GM12873 (cell line): ENCODE measurements around the gene ARMC7.

Experiments
- CTCF ChIP-seq: IDR thresholded peaks from 2 replicates; pipeline ENCODE4 v1.5.1; 2012; ENCODE audit warnings: low read depth, mild to moderate bottlenecking, moderate library complexity, low read length, control low read depth; ENCODE audit not compliant: insufficient read depth; ENCODE audit errors: missing control alignments

The ARMC7 gene

GRCh38 chr17:75116737-75117136 is 7.0 kb downstream of the ARMC7 start:
- no peak for TF ChIP-seq CTCF

- no peak for TF ChIP-seq CTCF
These were observed 8.5 kb downstream of the ARMC7 start for GRCh38 chr17:75118307-75118706.

- TF ChIP-seq CTCF = no peak
These were observed 14.5 kb downstream of the ARMC7 start for GRCh38 chr17:75124041-75124818.

GRCh38 chr17:75124819-75125162 is 15.0 kb downstream of the ARMC7 start:
- TF ChIP-seq CTCF = no peak

- no peak for TF ChIP-seq CTCF
These were observed 16.2 kb downstream of the ARMC7 start for GRCh38 chr17:75125984-75126383.

- TF ChIP-seq CTCF = no peak
These were observed 17.2 kb downstream of the ARMC7 start for GRCh38 chr17:75126954-75127353.

- no peak for TF ChIP-seq CTCF
These were observed 19.1 kb downstream of the ARMC7 start for GRCh38 chr17:75128694-75129505.
